ENCODE data around the gene GPR132. TPM values are rescaled to one million over a fixed set of nuclear protein-coding genes. Genes with fewer than 3 reads are reported as not detected.
"Not testable (repeated sequence)": the region's sequence is repeated elsewhere in the genome, so short reads cannot be mapped to it uniquely, and the experiment has no call there.

GPR132 gene
- total RNA-seq, 1 donor from 2014 or later, result not detected

GRCh38 chr14:105043641-105044040 lies 21.6 kb downstream of the GPR132 start:
- intact Hi-C loops (cut with DNase I), result no loop called here
- no peak for TF ChIP-seq CTCF (IDR thresholded peaks at IDR 0.05)
- no peaks in the 10 kb centered on the region for H3K27me3 ChIP-seq
- H3K4me3 ChIP-seq, result no peak overlapping the region
- H3K27ac ChIP-seq, result no peak overlapping the region
- H3K36me3 ChIP-seq, result no peaks in the 10 kb centered on the region
- no peaks in the 10 kb centered on the region for H3K4me1 ChIP-seq
- no peaks in the 10 kb centered on the region for H3K9me3 ChIP-seq
- DNase-seq (ENCODE audit: low spot score in 2 of 2), result no peak

GRCh38 chr14:105042813-105043212 lies 22.4 kb downstream of the GPR132 start:
- Histone ChIP-seq H3K4me3 (no peak overlapping the region), H3K4me1 (no peaks in the 10 kb centered on the region), H3K9me3 (no peaks in the 10 kb centered on the region), H3K27ac (no peak overlapping the region), H3K36me3 (no peaks in the 10 kb centered on the region), H3K27me3 (no peaks in the 10 kb centered on the region)
- TF ChIP-seq CTCF (IDR thresholded peaks at IDR 0.05), result no peak
- intact Hi-C loops (cut with DNase I), result no loop called here
- no peak for DNase-seq (ENCODE audit: low spot score in 2 of 2)

- intact Hi-C loops (cut with DNase I), result no loop called here
- Histone ChIP-seq H3K36me3 (no peaks in the 10 kb centered on the region), H3K4me1 (no peaks in the 10 kb centered on the region), H3K27ac (no peak overlapping the region), H3K27me3 (no peaks in the 10 kb centered on the region), H3K4me3 (no peak overlapping the region), H3K9me3 (no peaks in the 10 kb centered on the region)
- TF ChIP-seq CTCF (IDR thresholded peaks at IDR 0.05), result no peak
- no peak for DNase-seq (ENCODE audit: low spot score in 2 of 2)
Measured at GRCh38 chr14:105041841-105042765, 23.1 kb downstream of the GPR132 start.

- Histone ChIP-seq H3K4me3 (no peak overlapping the region), H3K4me1 (no peaks in the 10 kb centered on the region), H3K27ac (no peak overlapping the region), H3K27me3 (no peaks in the 10 kb centered on the region), H3K36me3 (no peaks in the 10 kb centered on the region), H3K9me3 (no peaks in the 10 kb centered on the region)
- no peak for DNase-seq (ENCODE audit: low spot score in 2 of 2)
- intact Hi-C loops (cut with DNase I), result no loop called here
- TF ChIP-seq CTCF (IDR thresholded peaks at IDR 0.05), result no peak
Measured at GRCh38 chr14:105039458-105040205, 25.6 kb downstream of the GPR132 start.

GRCh38 chr14:105035616-105036015 lies 29.6 kb downstream of the GPR132 start:
- DNase-seq (ENCODE audit: low spot score in 2 of 2); H3K9me3 ChIP-seq; H3K27ac ChIP-seq; H3K27me3 ChIP-seq; intact Hi-C loops (cut with DNase I); H3K36me3 ChIP-seq; H3K4me1 ChIP-seq; H3K4me3 ChIP-seq: not testable (repeated sequence)
